ENCODE measurements around the gene PRRG4. TPM values are rescaled to one million over a fixed set of nuclear protein-coding genes. Genes with fewer than 3 reads are reported as not detected.

Gene PRRG4
- total and polyA plus RNA-seq, 2 experiments from 2014 or later: 1.6 to 1.9 TPM

DNA sequence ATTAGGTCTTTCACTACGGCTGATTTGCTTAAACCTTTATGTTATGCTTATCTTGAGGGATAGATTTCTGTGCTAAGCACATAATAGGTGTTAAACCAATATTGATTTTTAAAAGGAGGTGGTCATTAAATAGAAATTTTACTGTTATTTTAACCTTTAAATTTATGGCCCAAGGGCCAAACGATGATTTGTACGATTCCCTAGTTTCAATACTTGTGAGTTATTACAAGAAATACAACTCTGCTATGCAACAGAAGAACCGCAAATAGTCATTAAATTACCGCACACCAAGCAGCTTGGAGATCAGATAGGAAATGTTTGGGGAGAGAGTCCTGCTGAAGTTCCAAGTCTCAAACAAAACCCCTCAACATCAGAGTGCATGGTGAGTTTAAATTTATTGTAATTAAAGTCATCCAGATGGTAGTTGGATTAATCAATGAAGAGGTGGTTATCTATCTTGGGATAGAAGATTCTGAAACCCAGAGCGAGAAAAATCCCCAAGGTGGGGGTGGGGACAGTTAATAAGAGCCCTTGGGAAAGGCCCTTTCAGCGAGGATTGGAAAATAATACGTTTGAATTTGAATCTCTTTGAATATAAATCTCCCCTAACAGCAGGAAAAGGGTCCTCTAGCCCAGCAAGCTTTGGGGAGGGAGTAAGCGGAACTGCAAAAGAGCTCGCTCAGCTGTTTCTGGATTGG lies 62.1 kb downstream of the PRRG4 start:
- TF ChIP-seq POLR2AphosphoS5 (IDR thresholded peaks at IDR 0.05; ENCODE audit: low read depth) (no peak; the same call in 1 of the 2 replicates), STAT1 (IDR thresholded peaks at IDR 0.05; ENCODE audit: unreplicated experiment) (no peak), ZNF114 (CRISPR knock-in tag; IDR thresholded peaks at IDR 0.05) (no peak)
- TF ChIP-seq, protein P1, sequence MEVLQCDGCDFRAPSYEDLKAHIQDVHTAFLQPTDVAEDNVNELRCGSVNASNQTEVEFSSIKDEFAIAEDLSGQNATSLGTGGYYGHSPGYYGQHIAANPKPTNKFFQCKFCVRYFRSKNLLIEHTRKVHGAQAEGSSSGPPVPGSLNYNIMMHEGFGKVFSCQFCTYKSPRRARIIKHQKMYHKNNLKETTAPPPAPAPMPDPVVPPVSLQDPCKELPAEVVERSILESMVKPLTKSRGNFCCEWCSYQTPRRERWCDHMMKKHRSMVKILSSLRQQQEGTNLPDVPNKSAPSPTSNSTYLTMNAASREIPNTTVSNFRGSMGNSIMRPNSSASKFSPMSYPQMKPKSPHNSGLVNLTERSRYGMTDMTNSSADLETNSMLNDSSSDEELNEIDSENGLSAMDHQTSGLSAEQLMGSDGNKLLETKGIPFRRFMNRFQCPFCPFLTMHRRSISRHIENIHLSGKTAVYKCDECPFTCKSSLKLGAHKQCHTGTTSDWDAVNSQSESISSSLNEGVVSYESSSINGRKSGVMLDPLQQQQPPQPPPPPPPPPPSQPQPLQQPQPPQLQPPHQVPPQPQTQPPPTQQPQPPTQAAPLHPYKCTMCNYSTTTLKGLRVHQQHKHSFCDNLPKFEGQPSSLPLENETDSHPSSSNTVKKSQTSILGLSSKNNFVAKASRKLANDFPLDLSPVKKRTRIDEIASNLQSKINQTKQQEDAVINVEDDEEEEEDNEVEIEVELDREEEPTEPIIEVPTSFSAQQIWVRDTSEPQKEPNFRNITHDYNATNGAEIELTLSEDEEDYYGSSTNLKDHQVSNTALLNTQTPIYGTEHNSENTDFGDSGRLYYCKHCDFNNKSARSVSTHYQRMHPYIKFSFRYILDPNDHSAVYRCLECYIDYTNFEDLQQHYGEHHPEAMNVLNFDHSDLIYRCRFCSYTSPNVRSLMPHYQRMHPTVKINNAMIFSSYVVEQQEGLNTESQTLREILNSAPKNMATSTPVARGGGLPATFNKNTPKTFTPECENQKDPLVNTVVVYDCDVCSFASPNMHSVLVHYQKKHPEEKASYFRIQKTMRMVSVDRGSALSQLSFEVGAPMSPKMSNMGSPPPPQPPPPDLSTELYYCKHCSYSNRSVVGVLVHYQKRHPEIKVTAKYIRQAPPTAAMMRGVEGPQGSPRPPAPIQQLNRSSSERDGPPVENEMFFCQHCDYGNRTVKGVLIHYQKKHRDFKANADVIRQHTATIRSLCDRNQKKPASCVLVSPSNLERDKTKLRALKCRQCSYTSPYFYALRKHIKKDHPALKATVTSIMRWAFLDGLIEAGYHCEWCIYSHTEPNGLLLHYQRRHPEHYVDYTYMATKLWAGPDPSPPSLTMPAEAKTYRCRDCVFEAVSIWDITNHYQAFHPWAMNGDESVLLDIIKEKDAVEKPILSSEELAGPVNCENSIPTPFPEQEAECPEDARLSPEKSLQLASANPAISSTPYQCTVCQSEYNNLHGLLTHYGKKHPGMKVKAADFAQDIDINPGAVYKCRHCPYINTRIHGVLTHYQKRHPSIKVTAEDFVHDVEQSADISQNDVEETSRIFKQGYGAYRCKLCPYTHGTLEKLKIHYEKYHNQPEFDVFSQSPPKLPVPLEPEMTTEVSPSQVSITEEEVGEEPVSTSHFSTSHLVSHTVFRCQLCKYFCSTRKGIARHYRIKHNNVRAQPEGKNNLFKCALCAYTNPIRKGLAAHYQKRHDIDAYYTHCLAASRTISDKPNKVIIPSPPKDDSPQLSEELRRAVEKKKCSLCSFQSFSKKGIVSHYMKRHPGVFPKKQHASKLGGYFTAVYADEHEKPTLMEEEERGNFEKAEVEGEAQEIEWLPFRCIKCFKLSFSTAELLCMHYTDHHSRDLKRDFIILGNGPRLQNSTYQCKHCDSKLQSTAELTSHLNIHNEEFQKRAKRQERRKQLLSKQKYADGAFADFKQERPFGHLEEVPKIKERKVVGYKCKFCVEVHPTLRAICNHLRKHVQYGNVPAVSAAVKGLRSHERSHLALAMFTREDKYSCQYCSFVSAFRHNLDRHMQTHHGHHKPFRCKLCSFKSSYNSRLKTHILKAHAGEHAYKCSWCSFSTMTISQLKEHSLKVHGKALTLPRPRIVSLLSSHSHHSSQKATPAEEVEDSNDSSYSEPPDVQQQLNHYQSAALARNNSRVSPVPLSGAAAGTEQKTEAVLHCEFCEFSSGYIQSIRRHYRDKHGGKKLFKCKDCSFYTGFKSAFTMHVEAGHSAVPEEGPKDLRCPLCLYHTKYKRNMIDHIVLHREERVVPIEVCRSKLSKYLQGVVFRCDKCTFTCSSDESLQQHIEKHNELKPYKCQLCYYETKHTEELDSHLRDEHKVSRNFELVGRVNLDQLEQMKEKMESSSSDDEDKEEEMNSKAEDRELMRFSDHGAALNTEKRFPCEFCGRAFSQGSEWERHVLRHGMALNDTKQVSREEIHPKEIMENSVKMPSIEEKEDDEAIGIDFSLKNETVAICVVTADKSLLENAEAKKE (CRISPR knock-in tag; IDR thresholded peaks at IDR 0.05): no peak
- TF ChIP-seq, protein P2, sequence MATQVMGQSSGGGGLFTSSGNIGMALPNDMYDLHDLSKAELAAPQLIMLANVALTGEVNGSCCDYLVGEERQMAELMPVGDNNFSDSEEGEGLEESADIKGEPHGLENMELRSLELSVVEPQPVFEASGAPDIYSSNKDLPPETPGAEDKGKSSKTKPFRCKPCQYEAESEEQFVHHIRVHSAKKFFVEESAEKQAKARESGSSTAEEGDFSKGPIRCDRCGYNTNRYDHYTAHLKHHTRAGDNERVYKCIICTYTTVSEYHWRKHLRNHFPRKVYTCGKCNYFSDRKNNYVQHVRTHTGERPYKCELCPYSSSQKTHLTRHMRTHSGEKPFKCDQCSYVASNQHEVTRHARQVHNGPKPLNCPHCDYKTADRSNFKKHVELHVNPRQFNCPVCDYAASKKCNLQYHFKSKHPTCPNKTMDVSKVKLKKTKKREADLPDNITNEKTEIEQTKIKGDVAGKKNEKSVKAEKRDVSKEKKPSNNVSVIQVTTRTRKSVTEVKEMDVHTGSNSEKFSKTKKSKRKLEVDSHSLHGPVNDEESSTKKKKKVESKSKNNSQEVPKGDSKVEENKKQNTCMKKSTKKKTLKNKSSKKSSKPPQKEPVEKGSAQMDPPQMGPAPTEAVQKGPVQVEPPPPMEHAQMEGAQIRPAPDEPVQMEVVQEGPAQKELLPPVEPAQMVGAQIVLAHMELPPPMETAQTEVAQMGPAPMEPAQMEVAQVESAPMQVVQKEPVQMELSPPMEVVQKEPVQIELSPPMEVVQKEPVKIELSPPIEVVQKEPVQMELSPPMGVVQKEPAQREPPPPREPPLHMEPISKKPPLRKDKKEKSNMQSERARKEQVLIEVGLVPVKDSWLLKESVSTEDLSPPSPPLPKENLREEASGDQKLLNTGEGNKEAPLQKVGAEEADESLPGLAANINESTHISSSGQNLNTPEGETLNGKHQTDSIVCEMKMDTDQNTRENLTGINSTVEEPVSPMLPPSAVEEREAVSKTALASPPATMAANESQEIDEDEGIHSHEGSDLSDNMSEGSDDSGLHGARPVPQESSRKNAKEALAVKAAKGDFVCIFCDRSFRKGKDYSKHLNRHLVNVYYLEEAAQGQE (IDR thresholded peaks at IDR 0.05; ENCODE audit: unreplicated experiment): no peak
- Mint-ChIP-seq H3K4me1 (peaks cover 25% of the 10 kb centered on the region), H3K4me3 (peak overlapping the region; percentile 90), H3K36me3 (ENCODE audit: low read depth) (peaks cover 52% of the 10 kb centered on the region), H3K27ac (peak overlapping the region; percentile 97), H3K9me3 (peaks cover 35% of the 10 kb centered on the region), H3K27me3 (ENCODE audit: insufficient read depth, low read depth, poor library complexity) (peaks cover 12% of the 10 kb centered on the region)
- Histone ChIP-seq H3F3A (replicated peaks; ENCODE audit: low read depth) (0 out of 2 replicates have a peak, but pooled peaks cover 11% of the 10 kb centered on the region), H3K79me2 (replicated peaks; ENCODE audit: insufficient read depth) (peaks cover 40% of the 10 kb centered on the region), H3K4me3 (peak overlapping the region; percentile 51), H3K4me2 (peak overlapping the region; percentile 76), H2AFZ (no peak overlapping the region), H3K9me2 (ENCODE audit: insufficient read depth) (peaks cover 4% of the 10 kb centered on the region; the same call in 1 of the 2 replicates), H3K36me3 (ENCODE audit: insufficient read depth) (no peaks in the 10 kb centered on the region), H3K4me1 (ENCODE audit: insufficient read depth) (peaks cover 32% of the 10 kb centered on the region), H4K20me1 (replicated peaks; ENCODE audit: insufficient read depth) (peaks cover 15% of the 10 kb centered on the region), H3K27me3 (ENCODE audit: insufficient read depth) (no peaks in the 10 kb centered on the region), H3K27ac (ENCODE audit: low read depth) (peak overlapping the region; percentile 97)
- peak; percentile 79 for DNase-seq (ENCODE audit: low spot score)
- ATAC-seq: no peak; the same call in 2 of the 3 replicates
